ENCODE measurements around the gene CMTM7.

DNA sequence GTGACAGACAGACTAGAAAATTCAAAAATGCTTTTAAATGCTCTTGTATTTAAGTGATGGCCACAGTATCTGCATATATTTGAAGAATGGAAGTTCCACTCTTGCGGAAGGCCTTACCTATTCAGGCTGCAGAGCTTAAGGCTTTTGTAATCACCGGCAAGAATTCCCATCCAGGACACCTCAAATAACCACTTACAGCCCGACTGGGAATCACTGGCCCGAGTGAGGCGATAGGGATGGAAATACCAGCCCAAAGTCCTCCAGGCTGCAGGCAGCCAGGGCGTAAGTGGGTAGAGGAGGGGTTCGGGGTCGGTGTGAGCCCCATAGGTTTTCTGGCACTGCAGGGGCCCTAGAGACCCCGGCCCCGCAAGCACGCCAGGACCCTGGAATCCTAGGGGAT is 9.5 kb downstream of the CMTM7 start:
- TF ChIP-seq, protein P1, sequence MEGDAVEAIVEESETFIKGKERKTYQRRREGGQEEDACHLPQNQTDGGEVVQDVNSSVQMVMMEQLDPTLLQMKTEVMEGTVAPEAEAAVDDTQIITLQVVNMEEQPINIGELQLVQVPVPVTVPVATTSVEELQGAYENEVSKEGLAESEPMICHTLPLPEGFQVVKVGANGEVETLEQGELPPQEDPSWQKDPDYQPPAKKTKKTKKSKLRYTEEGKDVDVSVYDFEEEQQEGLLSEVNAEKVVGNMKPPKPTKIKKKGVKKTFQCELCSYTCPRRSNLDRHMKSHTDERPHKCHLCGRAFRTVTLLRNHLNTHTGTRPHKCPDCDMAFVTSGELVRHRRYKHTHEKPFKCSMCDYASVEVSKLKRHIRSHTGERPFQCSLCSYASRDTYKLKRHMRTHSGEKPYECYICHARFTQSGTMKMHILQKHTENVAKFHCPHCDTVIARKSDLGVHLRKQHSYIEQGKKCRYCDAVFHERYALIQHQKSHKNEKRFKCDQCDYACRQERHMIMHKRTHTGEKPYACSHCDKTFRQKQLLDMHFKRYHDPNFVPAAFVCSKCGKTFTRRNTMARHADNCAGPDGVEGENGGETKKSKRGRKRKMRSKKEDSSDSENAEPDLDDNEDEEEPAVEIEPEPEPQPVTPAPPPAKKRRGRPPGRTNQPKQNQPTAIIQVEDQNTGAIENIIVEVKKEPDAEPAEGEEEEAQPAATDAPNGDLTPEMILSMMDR (IDR thresholded peaks at IDR 0.05), result no peak
- no peak for TF ChIP-seq POLR2A (IDR thresholded peaks at IDR 0.05)
